Frontal cortex (tissue), 4 donors: ENCODE data around the gene MAP2K7. TPM values are rescaled to one million over a fixed set of nuclear protein-coding genes. Genes with fewer than 3 reads are reported as not detected.

Experiments used
- DNase-seq, 2 donors: peaks; one replicate each; pipeline ENCODE4 v3.0.0; 2012; ENCODE audit warnings: low spot score in 2 of 2
- FAIRE-seq: peaks from 2 replicates; lab custom pipeline; 2012; peaks lifted over from hg19 to GRCh38; lab: Jason Lieb, UNC
- total RNA-seq: library from RNA; depleted of rRNA; stranded (reverse); fragments of >200 nt; gene quantifications from one replicate; pipeline ENCODE4 v1.2.3, GENCODE V29; 2014
- donor health status: control.
- donor health status: control.
- donor health status: control.

Gene MAP2K7
- total RNA-seq, 1 donor from 2014 or later = 5.7 TPM

DNA sequence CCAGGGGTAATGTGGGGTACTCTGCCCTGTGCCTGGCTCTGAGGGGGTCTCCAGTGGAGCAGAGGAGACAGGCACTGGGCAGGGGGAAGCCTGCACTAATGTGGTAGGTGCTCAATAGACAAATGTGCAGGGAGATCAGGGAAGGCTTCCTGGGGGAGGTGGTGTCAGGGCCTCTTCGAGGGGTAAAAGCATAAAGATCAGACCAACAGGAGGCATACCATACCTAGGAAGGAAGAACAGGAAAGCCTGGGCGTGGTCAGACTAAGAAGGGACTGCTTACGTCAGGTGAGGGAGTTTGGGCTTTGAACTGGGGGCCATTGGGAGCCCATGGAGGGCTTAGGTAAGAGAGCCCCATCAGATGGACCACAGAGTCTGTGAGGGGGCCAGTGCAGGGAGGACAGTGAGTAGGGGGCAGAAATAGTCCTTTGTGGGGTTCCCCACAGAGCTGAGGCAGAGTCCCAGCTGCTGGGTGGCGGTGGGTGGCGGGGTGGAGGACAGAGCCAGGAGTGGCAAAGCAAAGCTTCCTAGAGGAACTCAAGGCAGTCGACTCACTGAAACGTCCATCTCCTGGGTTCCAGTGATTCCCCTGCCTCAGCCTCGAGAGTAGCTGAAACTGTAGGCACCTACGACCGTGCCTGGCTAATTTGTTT, 38.3 kb upstream of the MAP2K7 start:
- no peak for FAIRE-seq
- DNase-seq = peak in 1 of 2 donors; percentile 36

- DNase-seq (peak in 1 of 2 donors; percentile 43), FAIRE-seq (no peak)
Measured at GRCh38 chr19:7866399-7867091, 37.1 kb upstream of the MAP2K7 start.

- DNase-seq (peak in 1 of 2 donors; percentile 31), FAIRE-seq (no peak)
Measured at GRCh38 chr19:7867092-7867844, 36.4 kb upstream of the MAP2K7 start.

GRCh38 chr19:7868326-7868670, 35.4 kb upstream of the MAP2K7 start:
- FAIRE-seq = no peak
- no peak for DNase-seq

DNA sequence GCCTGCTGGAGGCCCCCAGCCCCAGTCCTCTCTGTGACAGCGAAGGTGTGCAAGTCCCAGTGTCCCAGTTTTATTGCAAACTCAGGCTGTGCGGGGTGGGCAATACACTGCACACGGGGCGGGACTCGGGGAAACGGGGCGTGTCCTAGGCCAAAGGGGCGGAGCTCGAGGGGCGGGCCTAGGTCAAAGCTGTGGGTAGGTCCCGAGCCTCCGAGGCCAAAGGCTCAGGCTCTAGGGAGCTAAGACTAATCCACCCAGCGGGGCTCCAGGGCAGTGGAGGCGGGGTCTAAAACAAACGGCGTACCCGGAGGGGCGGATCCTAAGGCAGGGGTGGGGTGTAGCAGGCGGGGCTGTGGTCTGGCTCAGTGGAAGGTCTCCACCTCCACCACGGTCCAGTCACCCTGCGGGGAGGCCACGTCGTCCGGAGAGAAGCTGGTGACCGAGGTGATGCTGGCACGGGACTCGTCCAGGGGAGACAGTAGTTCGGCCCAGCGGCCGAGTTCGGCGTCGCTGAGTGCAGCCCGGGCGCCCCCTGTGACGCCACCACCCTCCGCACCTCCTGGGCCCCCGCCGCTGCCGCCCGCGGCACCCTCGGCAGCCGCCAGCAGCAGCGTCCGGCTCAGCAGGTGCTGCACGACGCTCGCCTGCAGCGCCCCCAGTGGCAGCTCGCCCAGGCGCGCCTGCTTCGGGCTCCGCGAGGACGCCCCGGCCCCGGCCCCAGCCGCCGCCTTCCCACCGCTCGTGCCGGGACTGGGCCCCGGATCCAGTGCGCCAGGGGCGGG, 34.8 kb upstream of the MAP2K7 start:
- peak; percentile 89 for DNase-seq

GRCh38 chr19:7869453-7869909, 34.2 kb upstream of the MAP2K7 start:
- no peak for FAIRE-seq
- peak; percentile 66 to 74 for DNase-seq

More for the DNA sequence above, 34.8 kb upstream of the MAP2K7 start:
- FAIRE-seq = no peak

DNA sequence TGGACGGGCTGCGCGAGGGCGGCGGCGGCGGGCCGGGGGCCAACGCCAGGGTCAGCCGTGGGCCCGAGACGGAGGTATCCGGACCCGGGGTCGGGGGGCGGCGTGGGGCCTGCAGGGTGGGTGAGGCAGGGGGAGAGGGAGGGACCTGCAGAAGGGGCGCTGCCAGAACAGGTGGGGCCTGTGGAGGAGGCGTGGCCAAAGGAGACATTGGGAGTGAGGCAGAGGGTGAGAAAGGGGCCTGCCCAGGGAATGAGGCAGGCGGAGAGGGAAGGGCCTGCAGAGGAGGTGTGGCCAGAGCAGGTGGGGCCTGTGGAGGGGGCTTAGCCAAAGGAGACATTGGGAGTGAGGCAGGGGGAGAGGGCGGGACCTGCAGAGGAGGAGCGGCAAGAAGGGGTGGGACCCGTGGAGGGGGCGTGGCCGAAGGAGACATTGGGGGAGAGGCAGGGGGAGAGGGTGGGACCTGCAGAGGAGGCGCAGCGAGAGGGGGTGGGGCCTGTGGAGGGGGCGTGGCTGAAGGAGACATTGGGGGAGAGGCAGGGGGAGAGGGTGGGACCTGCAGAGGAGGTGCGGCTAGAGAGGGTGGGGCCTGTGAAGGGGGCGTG, 33.7 kb upstream of the MAP2K7 start:
- FAIRE-seq (no peak), DNase-seq (no peak)

- FAIRE-seq (no peak), DNase-seq (no peak)
Measured at GRCh38 chr19:7870571-7871436, 32.9 kb upstream of the MAP2K7 start.

DNA sequence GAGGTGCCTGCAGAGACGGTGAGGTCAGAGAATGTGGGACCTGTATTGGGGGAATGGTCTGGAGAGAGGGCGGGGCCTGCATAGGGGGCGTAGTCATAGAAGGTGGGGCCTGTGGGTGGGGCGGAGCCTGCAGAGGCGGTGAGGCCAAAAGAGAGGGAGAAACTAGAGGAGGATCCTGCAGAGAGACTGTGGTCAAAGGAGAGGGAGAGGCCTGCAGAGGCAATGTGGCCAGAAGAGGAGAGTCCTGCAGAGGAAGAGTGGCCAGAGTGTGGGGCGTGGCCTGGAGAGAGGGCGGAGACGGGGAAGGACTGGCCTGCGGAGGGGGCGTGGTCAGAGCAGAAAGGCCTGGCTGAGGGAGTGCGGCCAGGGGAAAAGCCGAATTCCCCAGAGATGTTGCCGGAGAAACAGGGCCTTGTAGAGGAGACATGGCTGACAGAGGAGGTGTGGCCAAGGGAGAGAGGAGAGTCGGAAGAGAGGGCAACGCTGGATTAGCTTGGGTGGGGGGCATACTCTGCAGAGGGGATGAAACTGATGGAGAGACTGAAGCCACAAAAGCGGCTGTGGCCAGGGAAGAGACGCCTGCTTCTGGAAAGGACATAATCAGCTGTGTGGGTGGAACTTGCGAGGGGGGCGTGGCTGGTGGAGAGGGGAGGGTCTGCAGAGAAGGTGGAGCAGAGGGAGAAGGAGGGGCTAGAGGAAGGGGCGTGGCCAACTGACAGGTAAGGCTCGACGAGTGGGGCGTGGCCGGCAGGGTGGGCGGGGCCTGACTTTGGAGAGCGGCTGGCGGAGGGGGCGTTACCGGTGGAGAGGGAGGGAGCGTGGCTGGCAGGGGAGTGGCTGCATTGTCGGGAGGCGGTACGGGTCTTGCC, 32.0 kb upstream of the MAP2K7 start:
- DNase-seq (peak; percentile 71 to 74), FAIRE-seq (no peak)

GRCh38 chr19:7872306-7873204, 31.1 kb upstream of the MAP2K7 start:
- FAIRE-seq (no peak), DNase-seq (no peak)

- DNase-seq (peak in 1 of 2 donors; percentile 41), FAIRE-seq (no peak)
Measured at GRCh38 chr19:7873304-7874075, 30.2 kb upstream of the MAP2K7 start.

DNA sequence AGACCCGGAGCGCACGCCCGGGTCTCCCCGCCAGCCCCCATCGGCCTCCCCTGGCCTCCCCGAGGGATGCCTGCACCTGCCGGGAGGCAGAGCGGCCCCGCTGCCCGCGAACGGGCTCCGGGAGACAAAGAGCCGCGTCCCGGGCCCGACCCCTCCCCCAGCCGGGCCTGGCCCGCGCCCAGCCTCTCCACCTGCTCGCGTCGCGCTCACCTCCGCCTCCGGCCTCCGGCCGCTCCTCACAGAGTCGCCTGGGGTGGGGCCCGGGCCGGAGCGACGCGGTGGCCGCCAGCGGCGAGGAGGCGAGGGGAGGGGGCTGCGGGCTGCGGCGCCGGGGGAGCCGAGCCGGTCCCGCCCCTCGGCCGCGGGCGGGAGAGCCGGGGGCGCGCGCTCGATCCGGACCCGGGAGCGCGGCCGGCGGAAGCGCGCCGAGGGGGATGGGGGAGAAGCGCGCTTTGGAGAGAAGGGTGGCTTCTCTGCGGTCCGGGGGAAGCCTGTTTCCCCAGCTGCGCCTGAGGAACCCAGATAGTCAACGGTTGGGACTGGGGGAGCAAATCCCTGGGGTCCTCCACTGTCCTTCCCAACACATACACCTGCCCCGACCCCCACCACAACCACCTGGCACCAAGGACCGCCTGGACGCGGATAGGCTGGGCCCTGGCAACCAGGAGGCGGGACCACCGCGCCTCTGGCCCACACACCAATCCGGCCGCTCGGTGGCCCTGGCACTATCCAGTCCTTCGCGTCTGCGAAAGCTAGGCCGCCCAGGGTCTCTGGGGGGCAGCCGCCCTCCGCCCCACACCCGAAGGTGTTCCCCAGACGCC, 29.4 kb upstream of the MAP2K7 start, which contains the start of gene PRR36:
Gene PRR36, minus strand, starts transcription at position 315 of the 821 bp plus-strand sequence. CDS start 701 bp downstream, outside the sequence.
- peak in 1 of 2 donors; percentile 61 for DNase-seq
- no peak for FAIRE-seq

DNA sequence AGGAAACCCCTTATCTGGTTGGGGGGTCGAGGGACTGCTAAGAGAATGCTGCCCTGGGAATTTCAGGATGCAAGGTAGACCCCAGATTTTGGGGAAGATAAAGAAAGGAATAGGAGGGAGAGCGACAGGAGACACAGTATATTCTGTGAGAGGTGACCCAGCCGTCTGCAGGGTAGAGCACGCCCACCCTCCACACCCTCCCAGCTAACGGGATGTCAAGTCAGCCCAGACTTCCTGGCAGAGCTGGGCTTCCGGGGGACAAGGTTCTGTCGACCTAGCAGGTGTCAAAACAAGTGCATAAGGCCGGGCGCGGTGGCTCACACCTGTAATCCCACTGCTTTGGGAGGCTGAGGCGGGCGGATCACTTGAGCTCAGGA, 28.8 kb upstream of the MAP2K7 start:
- DNase-seq (no peak), FAIRE-seq (no peak)

- FAIRE-seq (no peak), DNase-seq (no peak)
Measured at GRCh38 chr19:7877249-7877836, 26.3 kb upstream of the MAP2K7 start.
